OCI-LY7 (cell line): ENCODE results near the gene ARIH1. TPM values are rescaled to one million over a fixed set of nuclear protein-coding genes. Genes with fewer than 3 reads are reported as not detected.

Experiments
- BruUV-seq: library from RNA; stranded (reverse); fragments of 400-500 nt; replicated peaks from 2 replicates; lab custom pipeline; 2021; lab: Mats Ljungman, UMichigan
- CTCF ChIA-PET: fragments of 300-600 bp; sonication (Branson Sonifier 250); formaldehyde crosslinking; loops from one replicate; lab custom pipeline; 2022; ENCODE audit warnings: antibody characterized with exemption; ENCODE audit not compliant: unreplicated experiment; lab: Charles Lee
- POLR2A ChIA-PET: fragments of 300-600 bp; sonication (Branson Sonifier 250); formaldehyde crosslinking; loops from one replicate; lab custom pipeline; 2022; ENCODE audit warnings: antibody characterized with exemption; lab: Charles Lee
- DNase-seq: peaks from one replicate; pipeline ENCODE4 v3.0.0-alpha.2; 2015; ENCODE audit warnings: low spot score
- H2AFZ ChIP-seq: fragments of 200-600 bp; sonication (generic), shearing (Covaris generic); 2 replicates; pipeline ENCODE4 v1.6.1; 2014; ENCODE audit warnings: mild to moderate bottlenecking, antibody characterized with exemption, low read length, moderate library complexity
- H3K27ac ChIP-seq: fragments of 200-600 bp; sonication (generic); 2 replicates; pipeline ENCODE4 v1.5.1; 2014; ENCODE audit warnings: mixed run types, low read depth, mild to moderate bottlenecking, moderate library complexity, low read length, inconsistent platforms; ENCODE audit not compliant: poor library complexity, severe bottlenecking
- H3K36me3 ChIP-seq: fragments of 200-600 bp; sonication (generic); 2 replicates; pipeline ENCODE4 v1.6.1; 2014; ENCODE audit warnings: mild to moderate bottlenecking, antibody characterized with exemption, low read length, moderate library complexity, mixed read lengths; ENCODE audit not compliant: insufficient read depth
- H3K4me1 ChIP-seq: fragments of 200-600 bp; sonication (generic); 2 replicates; pipeline ENCODE4 v1.5.1; 2014; ENCODE audit warnings: mild to moderate bottlenecking, low read length; ENCODE audit not compliant: insufficient read depth, poor library complexity, severe bottlenecking
- H3K4me2 ChIP-seq: fragments of 200-600 bp; sonication (generic); 2 replicates; pipeline ENCODE4 v1.6.1; 2014; ENCODE audit warnings: mild to moderate bottlenecking, low read length
- H3K4me3 ChIP-seq: fragments of 200-600 bp; sonication (generic); 2 replicates; pipeline ENCODE4 v1.5.1; 2014; ENCODE audit warnings: mild to moderate bottlenecking, low read depth, low read length; ENCODE audit not compliant: poor library complexity, severe bottlenecking
- H3K79me2 ChIP-seq: fragments of 200-600 bp; sonication (generic); 2 replicates; pipeline ENCODE4 v1.6.1; 2016; ENCODE audit warnings: low read depth, mild to moderate bottlenecking, low read length, moderate library complexity, mixed read lengths; ENCODE audit not compliant: insufficient read depth
- H3K9me2 ChIP-seq: fragments of 200-600 bp; sonication (generic); 2 replicates; pipeline ENCODE4 v1.6.1; 2016; ENCODE audit warnings: mild to moderate bottlenecking, low read length, mixed read lengths; ENCODE audit not compliant: insufficient read depth
- H3K9me3 ChIP-seq: fragments of 200-600 bp; sonication (generic); 2 replicates; pipeline ENCODE4 v1.6.1; 2014; ENCODE audit warnings: mild to moderate bottlenecking, mixed run types, low read length, mixed read lengths
- H4K20me1 ChIP-seq: fragments of 200-600 bp; sonication (generic); 2 replicates; pipeline ENCODE4 v1.6.1; 2014; ENCODE audit warnings: mild to moderate bottlenecking, antibody characterized with exemption, low read length, moderate library complexity, mixed read lengths; ENCODE audit not compliant: insufficient read depth
- EZH2phosphoT487 ChIP-seq: fragments of 200-600 bp; sonication (generic); IDR thresholded peaks from 2 replicates; pipeline ENCODE4 v1.6.1; 2018; ENCODE audit warnings: low read depth, borderline replicate concordance, mild to moderate bottlenecking, mixed run types, antibody characterized with exemption, low read length, moderate library complexity, mixed read lengths
- intact Hi-C: fragments of 100-400 bp; cut with micrococcal nuclease; formaldehyde crosslinking; loops from one replicate; pipeline ENCODE4 v1.10.0; 2022; ENCODE audit not compliant: unreplicated experiment
- total RNA-seq, 2 experiments: library from RNA; depleted of rRNA in 1 of 2; stranded (reverse); fragments of >200 nt in 1 of 2; shearing (Covaris generic) in 1 of 2; gene quantifications; 2 replicates each; pipeline ENCODE4 v1.2.3, GENCODE V29; 2014 to 2022
- TF ChIP-seq, protein P1 (sequence below): fragments of 200-600 bp; sonication (generic); conservative IDR thresholded peaks from 2 replicates; pipeline ENCODE4 v1.5.1; 2014; ENCODE audit warnings: mild to moderate bottlenecking, antibody characterized with exemption, low read length, moderate library complexity, mixed read lengths

ARIH1 gene
- total RNA-seq, 2 experiments from 2014 or later: 33.0 to 142 TPM

GRCh38 chr15:72562878-72563277 lies 88.7 kb downstream of the ARIH1 start:
- no peak for DNase-seq
- peaks cover 9% of the 10 kb centered on the region; the same call in 1 of the 2 replicates for H3K79me2 ChIP-seq
- H3K9me3 ChIP-seq: no peaks in the 10 kb centered on the region
- no peak overlapping the region for H3K4me3 ChIP-seq
- intact Hi-C loops: no loop called here
- H3K27ac ChIP-seq: no peak overlapping the region
- H2AFZ ChIP-seq: no peak overlapping the region
- TF ChIP-seq EZH2phosphoT487: no peak
- TF ChIP-seq, protein P1, sequence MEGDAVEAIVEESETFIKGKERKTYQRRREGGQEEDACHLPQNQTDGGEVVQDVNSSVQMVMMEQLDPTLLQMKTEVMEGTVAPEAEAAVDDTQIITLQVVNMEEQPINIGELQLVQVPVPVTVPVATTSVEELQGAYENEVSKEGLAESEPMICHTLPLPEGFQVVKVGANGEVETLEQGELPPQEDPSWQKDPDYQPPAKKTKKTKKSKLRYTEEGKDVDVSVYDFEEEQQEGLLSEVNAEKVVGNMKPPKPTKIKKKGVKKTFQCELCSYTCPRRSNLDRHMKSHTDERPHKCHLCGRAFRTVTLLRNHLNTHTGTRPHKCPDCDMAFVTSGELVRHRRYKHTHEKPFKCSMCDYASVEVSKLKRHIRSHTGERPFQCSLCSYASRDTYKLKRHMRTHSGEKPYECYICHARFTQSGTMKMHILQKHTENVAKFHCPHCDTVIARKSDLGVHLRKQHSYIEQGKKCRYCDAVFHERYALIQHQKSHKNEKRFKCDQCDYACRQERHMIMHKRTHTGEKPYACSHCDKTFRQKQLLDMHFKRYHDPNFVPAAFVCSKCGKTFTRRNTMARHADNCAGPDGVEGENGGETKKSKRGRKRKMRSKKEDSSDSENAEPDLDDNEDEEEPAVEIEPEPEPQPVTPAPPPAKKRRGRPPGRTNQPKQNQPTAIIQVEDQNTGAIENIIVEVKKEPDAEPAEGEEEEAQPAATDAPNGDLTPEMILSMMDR: no peak
- peaks cover 77% of the 10 kb centered on the region for H3K36me3 ChIP-seq
- ChIA-PET CTCF (no interaction called here), POLR2A (interaction anchor here (0.6 kb wide), 1 partner anchor 56 kb away, joined by 3 read pairs; no protein-coding TSS in a partner anchor)
- H3K4me1 ChIP-seq: no peaks in the 10 kb centered on the region
- no TSS peak for BruUV-seq
- no peak overlapping the region for H3K4me2 ChIP-seq
- H4K20me1 ChIP-seq: no peaks in the 10 kb centered on the region; the same call in 1 of the 2 replicates
- H3K9me2 ChIP-seq: no peaks in the 10 kb centered on the region

GRCh38 chr15:72564091-72564490 lies 90.0 kb downstream of the ARIH1 start:
- TF ChIP-seq, protein P1: no peak
- no peak for TF ChIP-seq EZH2phosphoT487
- no TSS peak for BruUV-seq
- Histone ChIP-seq H3K79me2 (0 out of 2 replicates have a peak, but pooled peaks cover 3% of the 10 kb centered on the region), H3K4me2 (no peak overlapping the region), H3K9me3 (no peaks in the 10 kb centered on the region), H3K36me3 (peaks cover 81% of the 10 kb centered on the region), H3K9me2 (no peaks in the 10 kb centered on the region), H3K4me1 (no peaks in the 10 kb centered on the region), H3K27ac (no peak overlapping the region), H2AFZ (no peak overlapping the region), H4K20me1 (no peaks in the 10 kb centered on the region; the same call in 1 of the 2 replicates), H3K4me3 (no peak overlapping the region)
- ChIA-PET POLR2A (no interaction called here), CTCF (no interaction called here)
- intact Hi-C loops: no loop called here
- DNase-seq: no peak

- Histone ChIP-seq H3K9me2 (no peaks in the 10 kb centered on the region), H2AFZ (no peak overlapping the region), H4K20me1 (no peaks in the 10 kb centered on the region; the same call in 1 of the 2 replicates), H3K36me3 (peaks cover 97% of the 10 kb centered on the region), H3K4me3 (no peak overlapping the region), H3K4me2 (no peak overlapping the region), H3K9me3 (no peaks in the 10 kb centered on the region), H3K27ac (no peak overlapping the region), H3K4me1 (no peaks in the 10 kb centered on the region), H3K79me2 (no peaks in the 10 kb centered on the region)
- CTCF ChIA-PET: no interaction called here
- no TSS peak for BruUV-seq
- POLR2A ChIA-PET: interaction anchor here (0.6 to 1.0 kb wide), 2 partner anchors 629 to 668 kb away, joined by 3 to 6 read pairs; no protein-coding TSS in a partner anchor
- no peak for TF ChIP-seq EZH2phosphoT487
- TF ChIP-seq, protein P1: no peak
- DNase-seq: no peak
- intact Hi-C loops: no loop called here
Measured at GRCh38 chr15:72566973-72567372, 92.8 kb downstream of the ARIH1 start.
